BLaER1 treated with 17β-estradiol and CSF1 and Interleukin-3, amounts not matched to agents 10 nM and 100 nM (cell line): ENCODE measurements around the gene RAB44.
A peak's percentile ranks its signal among the peaks of the same experiment; 100 is the strongest.

Source experiments
- H3K27ac ChIP-seq, 11 experiments: shearing (Covaris generic); formaldehyde crosslinking; 2 replicates each; pipeline ENCODE4 v1.8.1; 2022
- H3K27me3 ChIP-seq, 11 experiments: shearing (Covaris generic); formaldehyde crosslinking; 2 replicates each; pipeline ENCODE4 v1.8.1; 2022
- H3K36me3 ChIP-seq, 11 experiments: shearing (Covaris generic); formaldehyde crosslinking; 2 replicates each; pipeline ENCODE4 v1.8.1; 2022
- H3K4me1 ChIP-seq, 10 experiments: shearing (Covaris generic); formaldehyde crosslinking; 2 replicates each; pipeline ENCODE4 v1.8.1; 2022
- H3K4me2 ChIP-seq, 11 experiments: shearing (Covaris generic); formaldehyde crosslinking; 2 replicates each; pipeline ENCODE4 v1.8.1; 2022
- H3K4me3 ChIP-seq, 10 experiments: shearing (Covaris generic); formaldehyde crosslinking; 2 replicates each; pipeline ENCODE4 v1.8.1; 2022
- H3K9ac ChIP-seq, 11 experiments: shearing (Covaris generic); formaldehyde crosslinking; 2 replicates each; pipeline ENCODE4 v1.8.1; 2022
- H3K9me3 ChIP-seq, 11 experiments: shearing (Covaris generic); formaldehyde crosslinking; replicated peaks in 1 of 11; 2 replicates each; pipeline ENCODE4 v1.8.1; 2022
- H4K20me1 ChIP-seq, 11 experiments: shearing (Covaris generic); formaldehyde crosslinking; 2 replicates each; pipeline ENCODE4 v1.8.1; 2022
- Cebpa-rat ChIP-seq, 11 experiments: shearing (Covaris generic); IDR thresholded peaks; 2 replicates each; pipeline ENCODE4 v1.8.1; 2022

The RAB44 gene

GRCh38 chr6:36674942-36675341 lies 22.7 kb upstream of the RAB44 start:
- Histone ChIP-seq H3K9me3 (peaks cover 0 to 6% (median 4%) of the 10 kb centered on the region in 11 experiments; a peak in 3 of 22 replicates), H3K9ac (no peak overlapping the region), H3K27me3 (no peaks in the 10 kb centered on the region), H3K4me3 (no peak overlapping the region), H3K36me3 (peaks cover 0 to 14% (median 7%) of the 10 kb centered on the region in 11 experiments; a peak in 13 of 22 replicates), H3K4me1 (peaks cover 45 to 81% (median 63%) of the 10 kb centered on the region in 10 experiments), H4K20me1 (peaks cover 14 to 15% (median 14%) of the 10 kb centered on the region in 11 experiments), H3K4me2 (peak overlapping the region in 7 of 11 experiments; percentile 4 to 99 (median 85); a peak in 9 of 22 replicates), H3K27ac (no peak overlapping the region)
- TF ChIP-seq Cebpa-rat (IDR thresholded peaks at IDR 0.05) = no peak

- Histone ChIP-seq H3K9me3 (0 out of 22 replicates have a peak, but pooled peaks cover 0 to 4% (median 0%) of the 10 kb centered on the region in 11 experiments), H3K4me1 (peaks cover 34 to 67% (median 51%) of the 10 kb centered on the region in 10 experiments), H3K4me3 (peak overlapping the region in 7 of 10 experiments; percentile 79 to 100 (median 94); a peak in 16 of 20 replicates), H3K36me3 (peaks cover 6 to 24% (median 15%) of the 10 kb centered on the region in 11 experiments; a peak in 18 of 22 replicates), H3K27me3 (no peaks in the 10 kb centered on the region), H4K20me1 (peaks cover 24 to 29% (median 27%) of the 10 kb centered on the region in 11 experiments), H3K4me2 (peak overlapping the region; percentile 79 to 99 (median 89)), H3K27ac (peak overlapping the region; percentile 78 to 99 (median 94)), H3K9ac (peak overlapping the region; percentile 92 to 99 (median 95))
- no peak for TF ChIP-seq Cebpa-rat (IDR thresholded peaks at IDR 0.05)
These were observed 21.2 kb upstream of the RAB44 start for GRCh38 chr6:36676141-36677058.

- Histone ChIP-seq H3K4me1 (peaks cover 42 to 67% (median 52%) of the 10 kb centered on the region in 10 experiments), H4K20me1 (peaks cover 32 to 37% (median 35%) of the 10 kb centered on the region in 11 experiments), H3K27ac (peak overlapping the region; percentile 78 to 99 (median 94)), H3K4me3 (peak overlapping the region; percentile 5 to 100 (median 94); a peak in 17 of 20 replicates), H3K27me3 (no peaks in the 10 kb centered on the region), H3K9ac (peak overlapping the region; percentile 92 to 99 (median 95)), H3K36me3 (peaks cover 11 to 32% (median 23%) of the 10 kb centered on the region in 11 experiments; a peak in 21 of 22 replicates), H3K4me2 (peak overlapping the region; percentile 79 to 99 (median 89)), H3K9me3 (no peaks in the 10 kb centered on the region)
- no peak for TF ChIP-seq Cebpa-rat (IDR thresholded peaks at IDR 0.05)
These were observed 20.4 kb upstream of the RAB44 start for GRCh38 chr6:36677059-36677749.

GRCh38 chr6:36677753-36678487 lies 19.7 kb upstream of the RAB44 start:
- Histone ChIP-seq H4K20me1 (peaks cover 39 to 44% (median 42%) of the 10 kb centered on the region in 11 experiments), H3K9me3 (no peaks in the 10 kb centered on the region), H3K27ac (peak overlapping the region; percentile 78 to 99 (median 94)), H3K4me3 (peak overlapping the region; percentile 79 to 100 (median 94)), H3K9ac (peak overlapping the region; percentile 92 to 99 (median 95)), H3K27me3 (no peaks in the 10 kb centered on the region), H3K36me3 (peaks cover 18 to 39% (median 30%) of the 10 kb centered on the region in 11 experiments; a peak in 21 of 22 replicates), H3K4me1 (peaks cover 49 to 68% (median 57%) of the 10 kb centered on the region in 10 experiments), H3K4me2 (peak overlapping the region; percentile 79 to 99 (median 89))
- no peak for TF ChIP-seq Cebpa-rat (IDR thresholded peaks at IDR 0.05)

GRCh38 chr6:36678488-36679042 lies 19.1 kb upstream of the RAB44 start, which contains the start of gene CDKN1A:
Gene CDKN1A, plus strand, starts transcription at chr6:36678714. Its CDS starts 5,388 bp downstream, at chr6:36684102.
- peak within 1 kb of the TSS; percentile 79 to 99 (median 89) for H3K4me2 ChIP-seq
- peaks cover 56 to 72% (median 63%) of the 10 kb centered on the region in 10 experiments for H3K4me1 ChIP-seq
- TF ChIP-seq Cebpa-rat (IDR thresholded peaks at IDR 0.05) = no peak
- H3K27me3 ChIP-seq = no peaks in the 10 kb centered on the region
- peak within 1 kb of the TSS; percentile 79 to 100 (median 94) for H3K4me3 ChIP-seq
- peak within 1 kb of the TSS; percentile 81 to 99 (median 94) for H3K27ac ChIP-seq
- peaks cover 24 to 46% (median 36%) of the 10 kb centered on the region in 11 experiments for H3K36me3 ChIP-seq
- peak within 1 kb of the TSS; percentile 92 to 99 (median 95) for H3K9ac ChIP-seq
- peaks cover 46 to 50% (median 48%) of the 10 kb centered on the region in 11 experiments for H4K20me1 ChIP-seq
- H3K9me3 ChIP-seq = no peaks in the 10 kb centered on the region

GRCh38 chr6:36679043-36679833 lies 18.4 kb upstream of the RAB44 start:
- peaks cover 52 to 57% (median 55%) of the 10 kb centered on the region in 11 experiments for H4K20me1 ChIP-seq
- no peak for TF ChIP-seq Cebpa-rat (IDR thresholded peaks at IDR 0.05)

More at GRCh38 chr6:36679043-36679833, 18.4 kb upstream of the RAB44 start:
- Histone ChIP-seq H3K4me1 (peaks cover 62 to 72% (median 69%) of the 10 kb centered on the region in 10 experiments), H3K36me3 (peaks cover 31 to 53% (median 43%) of the 10 kb centered on the region in 11 experiments), H3K27me3 (no peaks in the 10 kb centered on the region), H3K4me2 (peak overlapping the region; percentile 48 to 96 (median 86)), H3K4me3 (peak overlapping the region; percentile 79 to 100 (median 94)), H3K9me3 (no peaks in the 10 kb centered on the region), H3K9ac (peak overlapping the region; percentile 92 to 99 (median 95)), H3K27ac (peak overlapping the region; percentile 81 to 99 (median 94))
